K562 (cell line): ENCODE measurements around the gene EYA3. TPM values are rescaled to one million over a fixed set of nuclear protein-coding genes. Genes with fewer than 3 reads are reported as not detected.

Experiments
- ADNP ChIP-seq: fragments of 200-800 bp; sonication (Bioruptor generic); IDR thresholded peaks from 2 replicates; pipeline ENCODE4 v1.6.1; 2016; ENCODE audit warnings: missing genetic modification characterization, missing compliant biosample characterization
- ARID1B ChIP-seq: fragments of 450-650 bp; IDR thresholded peaks from 2 replicates; pipeline ENCODE4 v1.6.1; 2016; ENCODE audit warnings: antibody characterized with exemption, mild to moderate bottlenecking, inconsistent platforms
- E2F1 ChIP-seq: sonication (generic); formaldehyde crosslinking; IDR thresholded peaks from 2 replicates; pipeline ENCODE4 v1.8.1; 2023; ENCODE audit warnings: mild to moderate bottlenecking, missing genetic modification reagents, moderate library complexity
- ESRRA ChIP-seq: fragments of 450-650 bp; IDR thresholded peaks from 2 replicates; pipeline ENCODE4 v1.6.1; 2014; ENCODE audit warnings: low read depth, mild to moderate bottlenecking, moderate library complexity, borderline replicate concordance
- FOXP1 ChIP-seq: sonication (generic); formaldehyde crosslinking; IDR thresholded peaks from 2 replicates; pipeline ENCODE4 v1.8.0; 2022; ENCODE audit warnings: mild to moderate bottlenecking, missing genetic modification reagents
- GABPB2 ChIP-seq: fragments of 250-450 bp; sonication (Bioruptor Pico); conservative IDR thresholded peaks from 2 replicates; pipeline ENCODE4 v1.5.1; 2021; ENCODE audit warnings: mild to moderate bottlenecking
- JUN ChIP-seq, 2 experiments: sonication (generic) in 1 of 2; formaldehyde crosslinking in 1 of 2; IDR thresholded peaks; 2 replicates each; pipeline versions ENCODE4 v1.6.1 to v1.8.0; 2012 to 2022; ENCODE audit warnings: borderline replicate concordance in 2 of 2, mild to moderate bottlenecking in 2 of 2, improper control_type of control experiment in 1 of 2, low read depth in 1 of 2, low read length in 1 of 2, missing genetic modification reagents in 1 of 2
- LCOR ChIP-seq: sonication (generic); formaldehyde crosslinking; IDR thresholded peaks from 2 replicates; pipeline ENCODE4 v1.8.0; 2022; ENCODE audit warnings: mild to moderate bottlenecking, missing genetic modification reagents
- MLLT1 ChIP-seq, 2 experiments: fragments of 450-650 bp; IDR thresholded peaks; 2 replicates each; pipeline ENCODE4 v1.6.1; 2016
- RB1 ChIP-seq: fragments of 450-650 bp; IDR thresholded peaks from 2 replicates; pipeline ENCODE4 v1.6.1; 2017; ENCODE audit warnings: low read depth, mild to moderate bottlenecking
- SAFB ChIP-seq: fragments of 200-400 bp; formaldehyde crosslinking; IDR thresholded peaks from 2 replicates; pipeline ENCODE4 v1.6.1; 2017; ENCODE audit warnings: low read depth, low read length, borderline replicate concordance
- SMARCC2 ChIP-seq: fragments of 450-650 bp; IDR thresholded peaks from 2 replicates; pipeline ENCODE4 v1.6.1; 2017; ENCODE audit warnings: antibody characterized with exemption, moderate library complexity, mild to moderate bottlenecking, low read depth
- SP1 ChIP-seq: sonication (generic); formaldehyde crosslinking; IDR thresholded peaks from 2 replicates; pipeline ENCODE4 v1.8.1; 2022; ENCODE audit warnings: mild to moderate bottlenecking, missing genetic modification reagents
- ZBTB33 ChIP-seq: sonication (generic); formaldehyde crosslinking; IDR thresholded peaks from 2 replicates; pipeline ENCODE4 v1.8.1; 2023; ENCODE audit warnings: mild to moderate bottlenecking, missing genetic modification reagents
- ZC3H4 ChIP-seq: sonication (generic); formaldehyde crosslinking; IDR thresholded peaks from 2 replicates; pipeline ENCODE4 v1.9.0; 2021; ENCODE audit warnings: missing genetic modification reagents, borderline replicate concordance
- ZEB2 ChIP-seq: fragments of 450-650 bp; IDR thresholded peaks from 2 replicates; pipeline ENCODE4 v1.6.1; 2016
- ZNF232 ChIP-seq: sonication (generic); formaldehyde crosslinking; IDR thresholded peaks from 2 replicates; pipeline ENCODE4 v1.8.0; 2022; ENCODE audit warnings: mild to moderate bottlenecking, missing genetic modification reagents
- ZNF778 ChIP-seq: fragments of 450-650 bp; formaldehyde crosslinking; IDR thresholded peaks from 2 replicates; pipeline ENCODE4 v1.4.0; 2020; ENCODE audit warnings: mild to moderate bottlenecking, moderate library complexity
- polyA plus RNA-seq, 8 experiments: library from polyadenylated mRNA; depleted of rRNA in 4 of 8; stranded (reverse) in 5 of 8; unstranded in 3 of 8; fragments of >200 nt; fragmentation: Nextera tagmentation in 2 of 8; fragmentation: Illumina TruSeq in 1 of 8; extraction: Ambion mirVana in 2 of 8; extraction: Trizol in 1 of 8; gene quantifications; 2 replicates each; pipeline versions ENCODE4 v1.2.1 to v1.2.3, GENCODE V29; 2011 to 2014; ENCODE audit warnings: inconsistent platforms in 1 of 8, missing spikeins in 1 of 8
- total RNA-seq, 7 experiments: library from RNA; depleted of rRNA in 6 of 7; stranded (reverse); fragments of >200 nt in 6 of 7; fragmentation: Illumina TruSeq in 2 of 7; extraction: Trizol in 2 of 7; gene quantifications; 2 replicates each; pipeline versions ENCODE4 v1.2.1 to v1.2.3, GENCODE V29; 2011 to 2021; ENCODE audit warnings: low replicate concordance in 1 of 7
- TF ChIP-seq, protein P1 (sequence below): fragments of 450-650 bp; IDR thresholded peaks from 2 replicates; pipeline ENCODE4 v1.6.1; 2018; ENCODE audit not compliant: partially characterized antibody

EYA3 gene
- total and polyA plus RNA-seq, 9 of the 15 experiments (the other 6 are each of a cell fraction or from before 2014, with no cell fraction given), result 21.7 to 64.0 (median 43.6) TPM

- TF ChIP-seq SMARCC2 (peak; percentile 29; the same call in 1 of the 2 replicates), SP1 (peak; percentile 24; the same call in 1 of the 2 replicates), E2F1 (no peak), ZBTB33 (CRISPR knock-in tag) (no peak), LCOR (CRISPR knock-in tag) (peak; percentile 77; the same call in 1 of the 2 replicates), RB1 (0 out of 2 replicates have a peak, but pooled peaks have one; percentile 35), GABPB2 (CRISPR knock-in tag) (no peak), MLLT1 (IDR thresholded peaks at IDR 0.05) (peak in 1 of 2 experiments; percentile 83; a peak in 2 of 4 replicates), ARID1B (peak; percentile 73; the same call in 1 of the 2 replicates), ZEB2 (0 out of 2 replicates have a peak, but pooled peaks have one; percentile 26), ZC3H4 (CRISPR knock-in tag) (no peak), ZNF778 (CRISPR knock-in tag) (no peak), JUN (IDR thresholded peaks at IDR 0.05; ENCODE audit: borderline replicate concordance, low read depth, low read length) (peak; percentile 73), JUN (CRISPR knock-in tag; IDR thresholded peaks at IDR 0.05; ENCODE audit: borderline replicate concordance) (no peak), ESRRA (peak; percentile 82), FOXP1 (CRISPR knock-in tag) (no peak), SAFB (no peak), ADNP (tag) (no peak), ZNF232 (CRISPR knock-in tag) (no peak)
- TF ChIP-seq, protein P1, sequence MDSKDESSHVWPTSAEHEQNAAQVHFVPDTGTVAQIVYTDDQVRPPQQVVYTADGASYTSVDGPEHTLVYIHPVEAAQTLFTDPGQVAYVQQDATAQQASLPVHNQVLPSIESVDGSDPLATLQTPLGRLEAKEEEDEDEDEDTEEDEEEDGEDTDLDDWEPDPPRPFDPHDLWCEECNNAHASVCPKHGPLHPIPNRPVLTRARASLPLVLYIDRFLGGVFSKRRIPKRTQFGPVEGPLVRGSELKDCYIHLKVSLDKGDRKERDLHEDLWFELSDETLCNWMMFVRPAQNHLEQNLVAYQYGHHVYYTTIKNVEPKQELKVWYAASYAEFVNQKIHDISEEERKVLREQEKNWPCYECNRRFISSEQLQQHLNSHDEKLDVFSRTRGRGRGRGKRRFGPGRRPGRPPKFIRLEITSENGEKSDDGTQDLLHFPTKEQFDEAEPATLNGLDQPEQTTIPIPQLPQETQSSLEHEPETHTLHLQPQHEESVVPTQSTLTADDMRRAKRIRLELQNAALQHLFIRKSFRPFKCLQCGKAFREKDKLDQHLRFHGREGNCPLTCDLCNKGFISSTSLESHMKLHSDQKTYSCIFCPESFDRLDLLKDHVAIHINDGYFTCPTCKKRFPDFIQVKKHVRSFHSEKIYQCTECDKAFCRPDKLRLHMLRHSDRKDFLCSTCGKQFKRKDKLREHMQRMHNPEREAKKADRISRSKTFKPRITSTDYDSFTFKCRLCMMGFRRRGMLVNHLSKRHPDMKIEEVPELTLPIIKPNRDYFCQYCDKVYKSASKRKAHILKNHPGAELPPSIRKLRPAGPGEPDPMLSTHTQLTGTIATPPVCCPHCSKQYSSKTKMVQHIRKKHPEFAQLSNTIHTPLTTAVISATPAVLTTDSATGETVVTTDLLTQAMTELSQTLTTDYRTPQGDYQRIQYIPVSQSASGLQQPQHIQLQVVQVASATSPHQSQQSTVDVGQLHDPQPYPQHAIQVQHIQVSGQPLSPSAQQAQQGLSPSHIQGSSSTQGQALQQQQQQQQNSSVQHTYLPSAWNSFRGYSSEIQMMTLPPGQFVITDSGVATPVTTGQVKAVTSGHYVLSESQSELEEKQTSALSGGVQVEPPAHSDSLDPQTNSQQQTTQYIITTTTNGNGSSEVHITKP, result peak; percentile 36
These were observed 24.2 kb upstream of the EYA3 start (continued) for GRCh38 chr1:28112388-28113241.
